ENCODE measurements around the gene FAM171A2. TPM values are rescaled to one million over a fixed set of nuclear protein-coding genes. Genes with fewer than 3 reads are reported as not detected.
"Not testable (repeated sequence)": the region's sequence is repeated elsewhere in the genome, so short reads cannot be mapped to it uniquely, and the experiment has no call there.

The FAM171A2 gene
- total and polyA plus RNA-seq, 2 donors from 2014 or later, result 0.94 to 1.6 TPM

- intact Hi-C loops (cut with DNase I), result no loop called here
- H3K4me1 ChIP-seq (ENCODE audit: control insufficient read depth in 2 of 3, insufficient read depth in 2 of 3, low read depth in 1 of 3, low read length in 3 of 3), result peaks cover 0 to 13% (median 0%) of the 10 kb centered on the region in 3 donors
- FAIRE-seq, result no peak
- no peak for TF ChIP-seq CTCF (IDR thresholded peaks at IDR 0.05; ENCODE audit: borderline replicate concordance, extremely low read depth, insufficient read depth)
- H3K9ac ChIP-seq (ENCODE audit: low read length in 3 of 3), result no peak overlapping the region
- H3K4me3 ChIP-seq (ENCODE audit: low read length in 3 of 3), result no peak overlapping the region
- no peaks in the 10 kb centered on the region for H3K36me3 ChIP-seq (ENCODE audit: control insufficient read depth in 2 of 3, insufficient read depth in 3 of 3, low read length in 3 of 3)
- H3K27me3 ChIP-seq (ENCODE audit: control insufficient read depth, insufficient read depth, low read length), result no peaks in the 10 kb centered on the region
- DNase-seq, result no peak
- H3K9me3 ChIP-seq (ENCODE audit: control insufficient read depth in 2 of 3, insufficient read depth in 1 of 3, low read length in 3 of 3), result no peaks in the 10 kb centered on the region
- no peak overlapping the region for H3K27ac ChIP-seq (ENCODE audit: low read depth in 2 of 2, low read length in 2 of 2)
Measured at GRCh38 chr17:44343510-44344209, 20.0 kb downstream of the FAM171A2 start.

- H3K4me3 ChIP-seq (ENCODE audit: low read length in 3 of 3); DNase-seq; H3K9me3 ChIP-seq (ENCODE audit: control insufficient read depth in 2 of 3, insufficient read depth in 1 of 3, low read length in 3 of 3); H3K36me3 ChIP-seq (ENCODE audit: control insufficient read depth in 2 of 3, insufficient read depth in 3 of 3, low read length in 3 of 3); intact Hi-C loops (cut with DNase I); FAIRE-seq; H3K27me3 ChIP-seq (ENCODE audit: control insufficient read depth, insufficient read depth, low read length); H3K4me1 ChIP-seq (ENCODE audit: control insufficient read depth in 2 of 3, insufficient read depth in 2 of 3, low read depth in 1 of 3, low read length in 3 of 3); H3K27ac ChIP-seq (ENCODE audit: low read depth in 2 of 2, low read length in 2 of 2); H3K9ac ChIP-seq (ENCODE audit: low read length in 3 of 3): not testable (repeated sequence)
Measured at GRCh38 chr17:44340553-44340952, 23.1 kb downstream of the FAM171A2 start.

- no peak overlapping the region for H3K27ac ChIP-seq (ENCODE audit: low read depth in 2 of 2, low read length in 2 of 2)
- H3K36me3 ChIP-seq (ENCODE audit: control insufficient read depth in 2 of 3, insufficient read depth in 3 of 3, low read length in 3 of 3), result no peaks in the 10 kb centered on the region
- H3K9ac ChIP-seq (ENCODE audit: low read length in 3 of 3), result no peak overlapping the region
- intact Hi-C loops (cut with DNase I), result no loop called here
- no peaks in the 10 kb centered on the region for H3K4me1 ChIP-seq (ENCODE audit: control insufficient read depth in 2 of 3, insufficient read depth in 2 of 3, low read depth in 1 of 3, low read length in 3 of 3)
- no peak for TF ChIP-seq CTCF (IDR thresholded peaks at IDR 0.05; ENCODE audit: borderline replicate concordance, extremely low read depth, insufficient read depth)
- no peak for FAIRE-seq
- H3K27me3 ChIP-seq (ENCODE audit: control insufficient read depth, insufficient read depth, low read length), result no peaks in the 10 kb centered on the region
- no peak overlapping the region for H3K4me3 ChIP-seq (ENCODE audit: low read length in 3 of 3)
- peak in 2 of 5 donors; percentile 41 to 72 for DNase-seq
- no peaks in the 10 kb centered on the region for H3K9me3 ChIP-seq (ENCODE audit: control insufficient read depth in 2 of 3, insufficient read depth in 1 of 3, low read length in 3 of 3)
Measured at GRCh38 chr17:44338702-44339101, 25.0 kb downstream of the FAM171A2 start.

- Histone ChIP-seq H3K27ac (ENCODE audit: low read depth in 2 of 2, low read length in 2 of 2) (no peak overlapping the region), H3K4me1 (ENCODE audit: control insufficient read depth in 2 of 3, insufficient read depth in 2 of 3, low read depth in 1 of 3, low read length in 3 of 3) (peaks cover 0 to 2% (median 0%) of the 10 kb centered on the region in 3 donors), H3K9me3 (ENCODE audit: control insufficient read depth in 2 of 3, insufficient read depth in 1 of 3, low read length in 3 of 3) (no peaks in the 10 kb centered on the region), H3K27me3 (ENCODE audit: control insufficient read depth, insufficient read depth, low read length) (no peaks in the 10 kb centered on the region), H3K9ac (ENCODE audit: low read length in 3 of 3) (no peak overlapping the region), H3K36me3 (ENCODE audit: control insufficient read depth in 2 of 3, insufficient read depth in 3 of 3, low read length in 3 of 3) (no peaks in the 10 kb centered on the region), H3K4me3 (ENCODE audit: low read length in 3 of 3) (no peak overlapping the region)
- intact Hi-C loops (cut with DNase I), result no loop called here
- DNase-seq, result peak in 3 of 5 donors; percentile 33 to 76 (median 62)
- no peak for TF ChIP-seq CTCF (IDR thresholded peaks at IDR 0.05; ENCODE audit: borderline replicate concordance, extremely low read depth, insufficient read depth)
- FAIRE-seq, result no peak
Measured at GRCh38 chr17:44335968-44336367, 27.7 kb downstream of the FAM171A2 start.
